GM21423 (cell line): ENCODE data around the gene GADD45GIP1.
A peak's percentile ranks its signal among the peaks of the same experiment; 100 is the strongest.
"Not testable (repeated sequence)": the region's sequence is repeated elsewhere in the genome, so short reads cannot be mapped to it uniquely, and the experiment has no call there.

ENCODE experiments used
- ATAC-seq: cut with Tn5 transposase; IDR thresholded peaks from one replicate; pipeline ENCODE4 v1.9.1; 2021; ENCODE audit warnings: mild to moderate bottlenecking, moderate library complexity; ENCODE audit not compliant: unreplicated experiment

GADD45GIP1 gene

DNA sequence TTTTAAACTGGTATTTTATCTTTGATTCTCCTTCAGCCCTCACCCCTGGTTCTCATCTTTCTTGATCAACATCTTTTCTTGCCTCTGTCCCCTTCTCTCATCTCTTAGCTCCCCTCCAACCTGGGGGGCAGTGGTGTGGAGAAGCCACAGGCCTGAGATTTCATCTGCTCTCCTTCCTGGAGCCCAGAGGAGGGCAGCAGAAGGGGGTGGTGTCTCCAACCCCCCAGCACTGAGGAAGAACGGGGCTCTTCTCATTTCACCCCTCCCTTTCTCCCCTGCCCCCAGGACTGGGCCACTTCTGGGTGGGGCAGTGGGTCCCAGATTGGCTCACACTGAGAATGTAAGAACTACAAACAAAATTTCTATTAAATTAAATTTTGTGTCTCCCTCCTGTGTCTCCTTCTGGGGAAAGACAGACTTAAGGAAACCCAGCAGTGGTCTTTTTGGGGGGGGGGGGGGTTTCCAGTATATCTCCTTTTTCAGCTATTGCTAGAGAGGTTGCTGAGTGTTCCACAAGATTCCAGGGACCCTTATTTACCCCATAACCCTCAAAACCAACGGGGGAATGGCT, 12.8 kb downstream of the GADD45GIP1 start:
- ATAC-seq, result no peak

GRCh38 chr19:12943437-12944044, 13.5 kb downstream of the GADD45GIP1 start:
- ATAC-seq, result no peak

GRCh38 chr19:12940897-12941296, 16.1 kb downstream of the GADD45GIP1 start:
- ATAC-seq, result no peak

GRCh38 chr19:12939975-12940423, 17.0 kb downstream of the GADD45GIP1 start:
- ATAC-seq, result no peak

GRCh38 chr19:12938779-12939601, 18.0 kb downstream of the GADD45GIP1 start:
- peak; percentile 1 for ATAC-seq

GRCh38 chr19:12937927-12938778, 18.9 kb downstream of the GADD45GIP1 start, which contains the start of gene CALR:
TSS of gene CALR (plus strand) at chr19:12938609. CDS start at chr19:12938680, 71 bp downstream.
- ATAC-seq, result peak; percentile 86

GRCh38 chr19:12937093-12937926, 19.7 kb downstream of the GADD45GIP1 start:
- ATAC-seq, result no peak

- ATAC-seq, result no peak
These were observed 20.4 kb downstream of the GADD45GIP1 start for GRCh38 chr19:12936582-12936981.

DNA sequence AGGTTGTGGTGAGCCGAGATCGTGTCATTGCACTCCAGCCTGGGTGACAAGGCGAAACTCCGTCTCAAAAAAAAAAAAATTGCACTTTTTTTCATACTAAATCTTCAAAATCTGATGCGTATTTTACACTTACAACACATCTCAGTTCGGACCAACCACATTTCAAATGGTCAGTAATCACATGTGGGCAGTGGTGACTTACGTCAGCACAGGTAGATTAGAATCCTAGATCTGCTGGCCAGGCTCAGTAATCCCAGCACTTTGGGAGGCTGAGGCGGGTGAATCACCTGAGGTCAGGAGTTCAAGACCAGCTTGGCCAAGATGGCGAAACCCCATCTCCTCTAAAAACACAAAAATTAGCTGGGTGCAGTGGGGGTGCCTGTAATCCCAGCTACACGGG, 22.0 kb downstream of the GADD45GIP1 start:
- no peak for ATAC-seq

- ATAC-seq, result peak; percentile 38
These were observed 23.5 kb downstream of the GADD45GIP1 start, which contains the start of gene FARSA for GRCh38 chr19:12933287-12934072. TSS of gene FARSA (minus strand) at chr19:12933711. CDS start at chr19:12933696, 15 bp downstream.

DNA sequence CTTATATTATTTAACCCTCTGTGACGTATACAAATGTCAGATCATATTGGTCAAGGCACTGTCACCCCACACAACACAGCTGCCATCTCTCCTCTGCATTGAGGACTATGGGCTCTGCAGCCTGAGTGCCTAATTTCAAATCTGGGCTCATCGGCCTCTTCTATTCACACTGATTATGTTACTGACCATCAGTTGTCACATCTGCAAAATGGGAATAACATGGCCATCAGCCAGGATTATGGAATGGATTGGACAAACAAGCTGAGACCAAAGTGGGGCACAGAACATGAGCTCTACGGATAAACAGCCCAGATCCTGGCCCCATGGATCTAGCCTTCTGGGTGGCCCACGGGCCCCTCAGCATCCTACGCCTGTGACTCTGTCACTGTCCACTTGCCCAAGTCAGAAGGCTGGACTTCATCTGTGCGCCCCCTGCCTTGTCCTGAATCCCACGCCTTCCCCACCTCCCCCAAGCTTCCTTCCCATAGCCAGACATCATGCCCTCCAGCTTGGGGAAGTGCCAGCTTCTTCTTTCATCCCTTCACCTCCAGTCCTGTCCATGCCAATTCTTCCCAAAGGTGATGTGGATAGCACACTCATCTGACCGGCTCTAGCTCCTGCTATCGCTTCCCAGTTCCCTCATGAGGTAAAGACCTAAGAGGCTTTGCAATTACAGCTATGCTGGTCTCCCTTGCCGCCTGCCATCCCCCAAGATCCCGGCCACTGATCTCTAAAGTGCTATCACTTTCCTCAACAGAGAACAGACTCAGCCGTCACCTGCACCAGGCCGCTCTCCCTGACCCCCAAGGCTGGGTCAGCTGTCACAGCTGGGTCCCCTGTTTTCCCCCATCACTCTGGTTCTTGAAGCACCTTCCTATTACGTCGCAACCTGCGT, 24.4 kb downstream of the GADD45GIP1 start:
- no peak for ATAC-seq

GRCh38 chr19:12930002-12930645, 26.9 kb downstream of the GADD45GIP1 start:
- no peak for ATAC-seq

- no peak for ATAC-seq
These were observed 32.3 kb downstream of the GADD45GIP1 start for GRCh38 chr19:12924621-12925310.

- ATAC-seq, result no peak
These were observed 34.1 kb downstream of the GADD45GIP1 start for GRCh38 chr19:12922959-12923358.

DNA sequence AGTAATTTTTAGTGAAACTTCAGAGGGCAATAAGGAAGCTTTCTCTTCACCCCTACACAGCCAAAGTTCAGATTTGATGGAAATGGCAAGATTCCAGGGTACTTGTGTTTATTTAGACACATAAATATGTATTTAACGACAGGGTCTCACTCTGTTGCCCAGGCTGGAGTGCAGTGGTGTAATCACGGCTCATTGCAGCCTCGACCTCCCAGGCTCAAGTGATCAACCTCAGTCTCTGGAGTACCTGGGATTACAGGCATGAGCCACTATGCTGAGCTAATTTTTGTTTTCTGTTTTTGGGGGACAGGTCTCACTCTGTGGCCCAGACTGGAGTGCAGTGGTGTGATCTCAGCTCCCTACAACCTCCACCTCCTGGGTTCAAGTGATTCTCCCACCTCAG, 36.0 kb downstream of the GADD45GIP1 start:
- ATAC-seq, result no peak

DNA sequence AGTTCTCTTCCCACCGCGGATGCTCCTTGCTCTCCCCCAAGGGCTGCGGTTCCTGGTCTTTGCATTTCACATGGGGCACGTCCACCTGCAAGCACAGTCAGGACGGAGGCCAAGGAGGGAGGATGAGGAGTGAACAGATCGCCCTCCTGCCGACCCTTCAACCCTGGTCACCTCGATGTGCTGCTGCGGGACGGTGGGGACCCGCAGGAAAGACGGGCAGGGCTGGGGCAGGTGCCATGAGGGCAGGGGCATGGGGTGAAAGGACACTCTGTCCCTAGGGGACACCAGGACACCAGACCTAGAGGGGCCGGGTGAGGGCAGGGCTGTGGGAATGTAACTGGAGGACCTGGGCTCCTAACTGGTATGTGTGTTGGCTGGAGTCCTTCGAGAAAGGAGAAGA, 38.8 kb downstream of the GADD45GIP1 start:
- ATAC-seq, result no peak

GRCh38 chr19:12915860-12916259, 41.2 kb downstream of the GADD45GIP1 start:
- not testable (repeated sequence) for ATAC-seq
